ENCODE measurements around the gene HOXA13. TPM values are rescaled to one million over a fixed set of nuclear protein-coding genes. Genes with fewer than 3 reads are reported as not detected.

Gene HOXA13
- total and polyA plus RNA-seq, 2 donors (not counting 1 experiment from before 2014, with no cell fraction given): not detected

DNA sequence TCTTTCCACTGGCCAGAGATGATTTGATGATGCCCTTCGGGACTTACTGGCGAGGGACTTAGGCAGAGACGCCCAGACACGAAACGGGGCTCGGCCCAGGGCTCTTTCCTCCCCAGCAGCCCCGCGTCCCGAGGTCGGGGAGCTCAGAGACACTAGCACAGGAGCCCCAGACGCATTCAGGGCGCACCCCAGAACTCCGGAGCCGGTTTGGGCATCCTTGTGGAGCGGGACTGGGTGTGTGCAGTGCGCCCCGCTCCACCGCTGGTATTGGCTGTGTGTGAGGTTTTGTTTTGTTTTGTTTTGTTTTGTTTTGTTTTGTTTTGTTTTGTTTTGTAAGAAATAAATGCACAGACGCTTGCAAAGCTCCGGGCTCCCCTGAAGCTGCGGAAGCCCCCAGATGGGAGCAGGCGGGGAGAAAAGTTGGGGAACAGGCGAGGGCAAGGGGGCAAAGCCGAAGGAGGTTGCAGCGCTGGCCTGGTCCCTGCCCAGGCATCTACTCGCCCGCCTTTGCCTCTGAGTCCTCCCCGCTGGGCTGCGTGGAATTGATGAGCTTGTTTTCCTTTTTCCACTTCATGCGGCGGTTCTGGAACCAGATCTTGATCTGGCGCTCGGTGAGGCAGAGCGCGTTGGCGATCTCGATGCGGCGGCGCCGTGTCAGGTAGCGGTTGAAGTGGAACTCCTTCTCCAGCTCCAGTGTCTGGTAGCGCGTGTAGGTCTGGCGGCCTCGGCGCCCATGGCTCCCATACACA is 54.6 kb downstream of the HOXA13 start:
- WGBS (ENCODE audit: insufficient coverage): 89% methylated on average over 47 of the region's 47 CpGs
- DNase-seq (peak; percentile 8), ATAC-seq (ENCODE audit: low read depth) (no peak)
- TF ChIP-seq, protein P1, sequence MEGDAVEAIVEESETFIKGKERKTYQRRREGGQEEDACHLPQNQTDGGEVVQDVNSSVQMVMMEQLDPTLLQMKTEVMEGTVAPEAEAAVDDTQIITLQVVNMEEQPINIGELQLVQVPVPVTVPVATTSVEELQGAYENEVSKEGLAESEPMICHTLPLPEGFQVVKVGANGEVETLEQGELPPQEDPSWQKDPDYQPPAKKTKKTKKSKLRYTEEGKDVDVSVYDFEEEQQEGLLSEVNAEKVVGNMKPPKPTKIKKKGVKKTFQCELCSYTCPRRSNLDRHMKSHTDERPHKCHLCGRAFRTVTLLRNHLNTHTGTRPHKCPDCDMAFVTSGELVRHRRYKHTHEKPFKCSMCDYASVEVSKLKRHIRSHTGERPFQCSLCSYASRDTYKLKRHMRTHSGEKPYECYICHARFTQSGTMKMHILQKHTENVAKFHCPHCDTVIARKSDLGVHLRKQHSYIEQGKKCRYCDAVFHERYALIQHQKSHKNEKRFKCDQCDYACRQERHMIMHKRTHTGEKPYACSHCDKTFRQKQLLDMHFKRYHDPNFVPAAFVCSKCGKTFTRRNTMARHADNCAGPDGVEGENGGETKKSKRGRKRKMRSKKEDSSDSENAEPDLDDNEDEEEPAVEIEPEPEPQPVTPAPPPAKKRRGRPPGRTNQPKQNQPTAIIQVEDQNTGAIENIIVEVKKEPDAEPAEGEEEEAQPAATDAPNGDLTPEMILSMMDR (IDR thresholded peaks at IDR 0.05): no peak
- no peak for TF ChIP-seq EZH2 (IDR thresholded peaks at IDR 0.05; ENCODE audit: borderline replicate concordance, insufficient read depth, low read depth, low read length, poor library complexity, severe bottlenecking)
- Histone ChIP-seq H3K27ac (ENCODE audit: low read length in 2 of 2) (no peak overlapping the region), H3K4me2 (replicated peaks; ENCODE audit: low read depth, low read length, poor library complexity, severe bottlenecking) (no peak overlapping the region), H3K27me3 (replicated peaks in 1 of 4; ENCODE audit: control extremely low read depth in 1 of 4, control insufficient read depth in 3 of 4, insufficient read depth in 4 of 4, low read length in 3 of 4) (peaks cover 0 to 77% (median 48%) of the 10 kb centered on the region in 4 experiments), H3K79me2 (ENCODE audit: control insufficient read depth, insufficient read depth, low read length) (no peaks in the 10 kb centered on the region), H3K4me3 (ENCODE audit: control extremely low read depth in 1 of 5, extremely low read depth in 1 of 5, insufficient read depth in 1 of 5, low read depth in 2 of 5, low read length in 4 of 5) (no peak overlapping the region), H3K36me3 (replicated peaks in 1 of 2; ENCODE audit: control extremely low read depth in 1 of 2, control insufficient read depth in 1 of 2, extremely low read depth in 1 of 2, insufficient read depth in 2 of 2, low read length in 1 of 2) (no peaks in the 10 kb centered on the region), H3K9me3 (ENCODE audit: control extremely low read depth in 1 of 3, control insufficient read depth in 2 of 3, insufficient read depth in 1 of 3, low read length in 2 of 3) (peaks cover 0 to 61% (median 0%) of the 10 kb centered on the region in 3 donors), H3K4me1 (ENCODE audit: control insufficient read depth in 2 of 2, insufficient read depth in 2 of 2, low read length in 2 of 2) (peaks cover 25 to 27% of the 10 kb centered on the region in 2 donors), H2AFZ (ENCODE audit: insufficient read depth, low read depth, low read length, poor library complexity, severe bottlenecking) (no peak overlapping the region), H4K20me1 (ENCODE audit: control insufficient read depth, insufficient read depth, low read length, poor library complexity, severe bottlenecking) (no peaks in the 10 kb centered on the region), H3K9ac (ENCODE audit: low read length) (no peak overlapping the region)
- H3K4me1 Mint-ChIP-seq: peaks cover 19% of the 10 kb centered on the region
- intact Hi-C loops (cut with micrococcal nuclease): no loop called here
- ChIA-PET POLR2A (no interaction called here), CTCF (interaction anchor here (0.8 to 1.1 kb wide), 2 partner anchors 16 to 18 kb away, joined by 3 read pairs; no protein-coding TSS in a partner anchor)
- peaks cover 58% of the 10 kb centered on the region for H3K27me3 Mint-ChIP-seq
- no peak overlapping the region for H3K4me3 Mint-ChIP-seq
- H3K27ac Mint-ChIP-seq: no peak overlapping the region
- no peaks in the 10 kb centered on the region for H3K9me3 Mint-ChIP-seq (ENCODE audit: insufficient read depth)

DNA sequence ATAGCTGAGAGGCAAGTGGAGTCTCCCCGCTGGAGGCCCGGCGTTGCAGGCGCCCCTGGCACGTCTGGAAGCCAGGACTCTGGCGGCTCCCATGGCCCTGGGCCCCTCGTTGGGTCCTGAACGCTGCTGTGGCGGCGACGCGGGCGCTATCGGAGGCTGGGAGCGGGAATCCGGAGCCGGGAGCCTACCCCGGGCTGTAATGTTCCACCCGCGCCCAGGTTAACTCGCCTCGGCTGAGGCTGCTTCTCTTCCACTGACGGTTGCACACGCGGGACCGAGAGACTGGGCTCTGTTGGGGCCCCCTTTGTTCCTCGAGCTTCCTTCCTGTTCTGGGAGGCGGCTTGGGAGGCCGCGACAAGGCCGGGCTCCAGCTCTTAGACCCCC is 55.1 kb downstream of the HOXA13 start:
- WGBS (ENCODE audit: insufficient coverage): 76% methylated on average over 31 of the region's 31 CpGs
- intact Hi-C loops (cut with micrococcal nuclease): no loop called here
- H3K27me3 ChIP-seq (replicated peaks in 1 of 4; ENCODE audit: control extremely low read depth in 1 of 4, control insufficient read depth in 3 of 4, insufficient read depth in 4 of 4, low read length in 3 of 4): peaks cover 0 to 71% (median 43%) of the 10 kb centered on the region in 4 experiments
- H3K79me2 ChIP-seq (ENCODE audit: control insufficient read depth, insufficient read depth, low read length): no peaks in the 10 kb centered on the region
- no peaks in the 10 kb centered on the region for H4K20me1 ChIP-seq (ENCODE audit: control insufficient read depth, insufficient read depth, low read length, poor library complexity, severe bottlenecking)
- peaks cover 21 to 22% of the 10 kb centered on the region in 2 donors for H3K4me1 ChIP-seq (ENCODE audit: control insufficient read depth in 2 of 2, insufficient read depth in 2 of 2, low read length in 2 of 2)
- H3K27me3 Mint-ChIP-seq: peaks cover 57% of the 10 kb centered on the region
- TF ChIP-seq, protein P1 (IDR thresholded peaks at IDR 0.05): no peak
- no peak for TF ChIP-seq EZH2 (IDR thresholded peaks at IDR 0.05; ENCODE audit: borderline replicate concordance, insufficient read depth, low read depth, low read length, poor library complexity, severe bottlenecking)
- no peak overlapping the region for H3K27ac Mint-ChIP-seq
- no peak for ATAC-seq (ENCODE audit: low read depth)
- H2AFZ ChIP-seq (ENCODE audit: insufficient read depth, low read depth, low read length, poor library complexity, severe bottlenecking): no peak overlapping the region
- H3K4me1 Mint-ChIP-seq: peaks cover 17% of the 10 kb centered on the region
- H3K9ac ChIP-seq (ENCODE audit: low read length): no peak overlapping the region
- no peak overlapping the region for H3K27ac ChIP-seq (ENCODE audit: low read length in 2 of 2)
- POLR2A ChIA-PET: no interaction called here
- H3K36me3 ChIP-seq (replicated peaks in 1 of 2; ENCODE audit: control extremely low read depth in 1 of 2, control insufficient read depth in 1 of 2, extremely low read depth in 1 of 2, insufficient read depth in 2 of 2, low read length in 1 of 2): no peaks in the 10 kb centered on the region
- H3K9me3 ChIP-seq (ENCODE audit: control extremely low read depth in 1 of 3, control insufficient read depth in 2 of 3, insufficient read depth in 1 of 3, low read length in 2 of 3): peaks cover 0 to 56% (median 0%) of the 10 kb centered on the region in 3 donors
- no peak overlapping the region for H3K4me3 ChIP-seq (ENCODE audit: control extremely low read depth in 1 of 5, extremely low read depth in 1 of 5, insufficient read depth in 1 of 5, low read depth in 2 of 5, low read length in 4 of 5)
- no peak overlapping the region for H3K4me3 Mint-ChIP-seq
- CTCF ChIA-PET: interaction anchor here (1.0 to 1.7 kb wide), 3 partner anchors 17 to 458 kb away, joined by 3 to 7 read pairs (median 3); no protein-coding TSS in a partner anchor
- no peak for DNase-seq
- no peaks in the 10 kb centered on the region for H3K9me3 Mint-ChIP-seq (ENCODE audit: insufficient read depth)
- no peak overlapping the region for H3K4me2 ChIP-seq (replicated peaks; ENCODE audit: low read depth, low read length, poor library complexity, severe bottlenecking)
